H9 (cell line): ENCODE data around the gene OSM. TPM values are rescaled to one million over a fixed set of nuclear protein-coding genes. Genes with fewer than 3 reads are reported as not detected.

Experiments used
- DNase-seq: peaks from one replicate; pipeline ENCODE4 v3.0.0-alpha.2; 2017
- H2AFZ ChIP-seq: one replicate; pipeline ENCODE4 v1.6.1; 2013; ENCODE audit warnings: mild to moderate bottlenecking, low read length, control low read depth, moderate library complexity
- H2AK5ac ChIP-seq: 2 replicates; pipeline ENCODE4 v1.6.1; 2013; ENCODE audit warnings: low read length, control low read depth, mixed read lengths; ENCODE audit not compliant: insufficient read length
- H2BK120ac ChIP-seq: one replicate; pipeline ENCODE4 v1.6.1; 2013; ENCODE audit warnings: low read depth, mild to moderate bottlenecking, low read length, control low read depth, inconsistent platforms; ENCODE audit not compliant: poor library complexity, severe bottlenecking
- H2BK12ac ChIP-seq: 2 replicates; pipeline ENCODE4 v1.6.1; 2013; ENCODE audit warnings: low read length, control low read depth, mixed read lengths, low read depth; ENCODE audit not compliant: insufficient read length
- H2BK15ac ChIP-seq: 2 replicates; pipeline ENCODE4 v1.6.1; 2013; ENCODE audit warnings: low read depth, low read length, control low read depth
- H2BK20ac ChIP-seq: one replicate; pipeline ENCODE4 v1.6.1; 2013; ENCODE audit warnings: low read depth, mild to moderate bottlenecking, low read length, control low read depth, inconsistent platforms; ENCODE audit not compliant: poor library complexity, severe bottlenecking
- H2BK5ac ChIP-seq: 2 replicates; pipeline ENCODE4 v1.6.1; 2013; ENCODE audit warnings: low read length, control low read depth, mixed read lengths; ENCODE audit not compliant: insufficient read length
- H3K14ac ChIP-seq: 2 replicates; pipeline ENCODE4 v1.6.1; 2013; ENCODE audit warnings: low read length, control low read depth; ENCODE audit not compliant: insufficient read depth
- H3K18ac ChIP-seq: 2 replicates; pipeline ENCODE4 v1.6.1; 2013; ENCODE audit warnings: low read depth, mild to moderate bottlenecking, mixed read lengths, low read length, control low read depth; ENCODE audit not compliant: insufficient read length
- H3K23ac ChIP-seq: 2 replicates; pipeline ENCODE4 v1.6.1; 2013; ENCODE audit warnings: low read length, control low read depth, mixed read lengths, low read depth; ENCODE audit not compliant: insufficient read length
- H3K23me2 ChIP-seq: 2 replicates; pipeline ENCODE4 v1.6.1; 2013; ENCODE audit warnings: low read depth, mild to moderate bottlenecking, mixed read lengths, low read length, control low read depth; ENCODE audit not compliant: insufficient read length, poor library complexity, severe bottlenecking
- H3K27ac ChIP-seq: 2 replicates; pipeline ENCODE4 v1.5.1; 2013; ENCODE audit warnings: low read length, control low read depth, mixed read lengths, low read depth; ENCODE audit not compliant: insufficient read length
- H3K27me3 ChIP-seq: 2 replicates; pipeline ENCODE4 v1.6.1; 2013; ENCODE audit warnings: low read length, control low read depth, inconsistent platforms; ENCODE audit not compliant: insufficient read depth
- H3K4ac ChIP-seq: 2 replicates; pipeline ENCODE4 v1.6.1; 2013; ENCODE audit warnings: low read depth, mild to moderate bottlenecking, control low read depth, inconsistent platforms, low read length, moderate library complexity
- H3K4me1 ChIP-seq: 2 replicates; pipeline ENCODE4 v1.6.1; 2013; ENCODE audit warnings: low read length, control low read depth, inconsistent platforms; ENCODE audit not compliant: insufficient read depth
- H3K4me2 ChIP-seq: 2 replicates; pipeline ENCODE4 v1.6.1; 2013; ENCODE audit warnings: low read length, control low read depth, mixed read lengths; ENCODE audit not compliant: insufficient read length, insufficient read depth
- H3K56ac ChIP-seq: 2 replicates; pipeline ENCODE4 v1.6.1; 2013; ENCODE audit warnings: low read depth, mild to moderate bottlenecking, mixed read lengths, low read length, control low read depth; ENCODE audit not compliant: insufficient read length
- H3K79me1 ChIP-seq: 2 replicates; pipeline ENCODE4 v1.6.1; 2013; ENCODE audit warnings: low read depth, mild to moderate bottlenecking, moderate library complexity, low read length, control low read depth, inconsistent platforms; ENCODE audit not compliant: insufficient read depth, poor library complexity, severe bottlenecking
- H3K79me2 ChIP-seq: 2 replicates; pipeline ENCODE4 v1.6.1; 2013; ENCODE audit warnings: low read length, control low read depth, inconsistent platforms; ENCODE audit not compliant: insufficient read depth
- H3K9ac ChIP-seq: 2 replicates; pipeline ENCODE4 v1.6.1; 2013; ENCODE audit warnings: low read length, control low read depth, mixed read lengths; ENCODE audit not compliant: insufficient read length; ENCODE audit errors: extremely low read depth
- H3K9me3 ChIP-seq: one replicate; pipeline ENCODE4 v1.6.1; 2013; ENCODE audit warnings: low read depth, low read length, inconsistent platforms; ENCODE audit not compliant: control insufficient read depth
- H3T11ph ChIP-seq: one replicate; pipeline ENCODE4 v1.6.1; 2013; ENCODE audit warnings: mild to moderate bottlenecking, low read length, control low read depth, inconsistent platforms
- H4K20me1 ChIP-seq: one replicate; pipeline ENCODE4 v1.6.1; 2013; ENCODE audit not compliant: control insufficient read depth, insufficient read length, insufficient read depth
- H4K5ac ChIP-seq: 2 replicates; pipeline ENCODE4 v1.6.1; 2013; ENCODE audit warnings: low read depth, mild to moderate bottlenecking, mixed read lengths, low read length, control low read depth; ENCODE audit not compliant: insufficient read length
- H4K8ac ChIP-seq: replicated peaks from 2 replicates; pipeline ENCODE4 v1.6.1; 2013; ENCODE audit warnings: low read length, control low read depth, mixed read lengths, low read depth; ENCODE audit not compliant: insufficient read length
- H4K91ac ChIP-seq: 2 replicates; pipeline ENCODE4 v1.6.1; 2013; ENCODE audit warnings: low read depth, mild to moderate bottlenecking, moderate library complexity, mixed read lengths, low read length, control low read depth; ENCODE audit not compliant: insufficient read length
- H3K27ac Mint-ChIP-seq, 3 experiments: 2 replicates in 2 of 3; 3 replicates in 1 of 3; pipeline ENCODE4 v1.8.0; 2020 to 2021; ENCODE audit warnings: mixed read lengths in 3 of 3, mild to moderate bottlenecking in 1 of 3, moderate library complexity in 1 of 3
- H3K27me3 Mint-ChIP-seq: 2 replicates; pipeline ENCODE4 v1.8.0; 2021; ENCODE audit warnings: low read depth, mild to moderate bottlenecking, moderate library complexity, mixed read lengths
- H3K36me3 Mint-ChIP-seq, 3 experiments: 2 replicates in 2 of 3; 3 replicates in 1 of 3; pipeline ENCODE4 v1.8.0; 2020 to 2021; ENCODE audit warnings: low read depth in 3 of 3, mixed read lengths in 3 of 3; ENCODE audit not compliant: insufficient read depth in 1 of 3
- H3K4me1 Mint-ChIP-seq, 2 experiments: 2 replicates each; pipeline ENCODE4 v1.8.0; 2020; ENCODE audit warnings: mixed read lengths in 2 of 2
- H3K4me3 Mint-ChIP-seq, 2 experiments: 2 replicates in 1 of 2; 3 replicates in 1 of 2; pipeline ENCODE4 v1.8.0; 2020 to 2021; ENCODE audit warnings: mild to moderate bottlenecking in 2 of 2, mixed read lengths in 2 of 2, moderate library complexity in 1 of 2
- H3K9me3 Mint-ChIP-seq, 2 experiments: 2 replicates in 1 of 2; 3 replicates in 1 of 2; pipeline ENCODE4 v1.8.0; 2020; ENCODE audit warnings: mild to moderate bottlenecking in 2 of 2, mixed read lengths in 2 of 2, moderate library complexity in 1 of 2
- CTCF ChIP-seq: fragments of 200-600 bp; sonication (generic); conservative IDR thresholded peaks from 3 replicates; pipeline ENCODE4 v1.8.0; 2021; ENCODE audit warnings: antibody characterized with exemption, mild to moderate bottlenecking
- WGBS: extraction: QIAGEN DNeasy Blood & Tissue Kit; methylation state at CpG from one replicate; pipeline ENCODE4 v1.1.7; 2013; ENCODE audit warnings: missing lambda C conversion rate, low lambda C conversion rate, mixed read lengths; ENCODE audit not compliant: insufficient read length; ENCODE audit errors: extremely low coverage; 5-methylcytosine and 5-hydroxymethylcytosine counted together
- total RNA-seq: library from RNA; stranded (reverse); gene quantifications from 2 replicates; pipeline ENCODE4 v1.2.1, GENCODE V29; 2021

OSM gene
- total RNA-seq, 1 experiment from 2014 or later, result not detected

GRCh38 chr22:30262112-30262511 lies 4.5 kb downstream of the OSM start:
- H2BK15ac ChIP-seq, result no peak overlapping the region
- no peaks in the 10 kb centered on the region for H3K79me2 ChIP-seq
- no peak overlapping the region for H3K4me2 ChIP-seq
- H2AFZ ChIP-seq, result no peak overlapping the region
- H2BK12ac ChIP-seq, result no peak overlapping the region
- H3K4me1 ChIP-seq, result no peaks in the 10 kb centered on the region
- H3K9ac ChIP-seq, result no peak overlapping the region
- H3K23ac ChIP-seq, result no peak overlapping the region
- no peaks in the 10 kb centered on the region; the same call in 1 of the 2 replicates for H3K27me3 ChIP-seq
- Mint-ChIP-seq H3K4me3 (no peak overlapping the region), H3K4me1 (peaks cover 11 to 25% of the 10 kb centered on the region in 2 experiments), H3K27ac (no peak overlapping the region), H3K9me3 (no peaks in the 10 kb centered on the region; a peak in 1 of 5 replicates), H3K27me3 (peaks cover 16% of the 10 kb centered on the region), H3K36me3 (no peaks in the 10 kb centered on the region)
- no CpG with 5 or more reads among the region's 4 CpGs for WGBS
- H3K27ac ChIP-seq, result no peak overlapping the region
- H3K9me3 ChIP-seq, result no peaks in the 10 kb centered on the region
- DNase-seq, result no peak
- no peak overlapping the region for H2BK20ac ChIP-seq
- no peak overlapping the region for H4K91ac ChIP-seq
- no peak overlapping the region for H2BK5ac ChIP-seq
- H3K4ac ChIP-seq, result no peak overlapping the region
- no peak overlapping the region for H2BK120ac ChIP-seq
- TF ChIP-seq CTCF, result no peak
- no peak overlapping the region for H4K8ac ChIP-seq
- H4K5ac ChIP-seq, result no peak overlapping the region
- H3K79me1 ChIP-seq, result no peaks in the 10 kb centered on the region
- H3K23me2 ChIP-seq, result no peaks in the 10 kb centered on the region
- no peak overlapping the region for H2AK5ac ChIP-seq
- no peaks in the 10 kb centered on the region for H4K20me1 ChIP-seq
- H3K56ac ChIP-seq, result no peak overlapping the region
- no peak overlapping the region for H3K14ac ChIP-seq
- no peak overlapping the region for H3T11ph ChIP-seq
- no peak overlapping the region for H3K18ac ChIP-seq
